ENCODE measurements around the gene USP20. TPM values are rescaled to one million over a fixed set of nuclear protein-coding genes. Genes with fewer than 3 reads are reported as not detected.

Gene USP20
- total and polyA plus RNA-seq, 2 donors (not counting 3 experiments of a cell fraction or from before 2014, with no cell fraction given) = 13.4 to 25.9 TPM

DNA sequence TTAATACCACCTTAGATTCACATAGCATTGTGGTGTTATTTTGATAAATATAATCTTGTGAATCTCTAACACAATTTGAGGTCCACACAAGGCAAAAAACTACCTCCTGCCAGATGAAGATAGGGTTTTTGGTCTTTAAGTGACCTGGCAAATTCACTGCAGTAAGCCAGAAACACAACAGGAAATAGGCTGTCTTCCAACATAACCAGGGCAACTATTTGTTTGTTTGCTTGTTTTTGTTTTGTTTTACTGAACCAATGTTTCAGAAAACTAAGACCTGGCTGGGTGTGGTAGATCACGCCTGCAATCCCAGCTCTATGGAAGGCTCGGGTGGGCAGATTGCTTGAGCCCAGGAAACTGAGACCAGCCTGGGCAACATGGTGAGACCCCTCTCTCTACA is 95.5 kb downstream of the USP20 start:
- Histone ChIP-seq H3K9me3 (replicated peaks; ENCODE audit: control insufficient read depth, insufficient read depth, low read length) (no peaks in the 10 kb centered on the region), H3K27me3 (ENCODE audit: control insufficient read depth in 2 of 2, insufficient read depth in 2 of 2, low read length in 2 of 2) (no peaks in the 10 kb centered on the region), H3K4me2 (ENCODE audit: insufficient read depth, low read length) (no peak overlapping the region), H3K4me3 (replicated peaks in 1 of 3; ENCODE audit: insufficient read depth in 1 of 3, low read depth in 1 of 3, low read length in 3 of 3) (no peak overlapping the region), H3K9me1 (replicated peaks; ENCODE audit: control insufficient read depth, extremely low read depth, insufficient read depth, low read length) (no peaks in the 10 kb centered on the region), H3K27ac (ENCODE audit: insufficient read depth, low read depth, low read length) (no peak overlapping the region), H3K36me3 (ENCODE audit: control insufficient read depth in 2 of 2, extremely low read depth in 1 of 2, insufficient read depth in 2 of 2, low read length in 2 of 2) (peaks cover 2 to 9% of the 10 kb centered on the region in 2 experiments), H4K20me1 (replicated peaks; ENCODE audit: control insufficient read depth, extremely low read depth, insufficient read depth, low read length) (no peaks in the 10 kb centered on the region), H3K79me2 (ENCODE audit: control insufficient read depth, insufficient read depth, low read length) (no peaks in the 10 kb centered on the region), H3K9ac (replicated peaks; ENCODE audit: extremely low read depth, insufficient read depth, low read length) (no peak overlapping the region), H2AFZ (ENCODE audit: low read depth, low read length) (no peak overlapping the region), H3K4me1 (ENCODE audit: control insufficient read depth, extremely low read depth, insufficient read depth, low read length) (peaks cover 7% of the 10 kb centered on the region)
- FAIRE-seq (no peak), DNase-seq (ENCODE audit: low read depth, low spot score) (no peak)
- CTCF ChIA-PET = no interaction called here
- intact Hi-C loops (cut with micrococcal nuclease) (no loop called here), dilution Hi-C loops (cut with MboI; ENCODE audit: extremely low pct_ligation_motif_present, low sequenced_read_pairs) (no loop called here)
- POLR2A ChIA-PET = no interaction called here
- no peak for TF ChIP-seq POLR2A (IDR thresholded peaks at IDR 0.05; ENCODE audit: low read depth, low read length)
- TF ChIP-seq FOS (IDR thresholded peaks at IDR 0.05; ENCODE audit: borderline replicate concordance, insufficient read depth, low read length) = no peak
- TF ChIP-seq, protein P1, sequence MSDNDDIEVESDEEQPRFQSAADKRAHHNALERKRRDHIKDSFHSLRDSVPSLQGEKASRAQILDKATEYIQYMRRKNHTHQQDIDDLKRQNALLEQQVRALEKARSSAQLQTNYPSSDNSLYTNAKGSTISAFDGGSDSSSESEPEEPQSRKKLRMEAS (IDR thresholded peaks at IDR 0.05; ENCODE audit: insufficient read depth, insufficient read length) = no peak
- no peak for TF ChIP-seq MYC (IDR thresholded peaks at IDR 0.05; ENCODE audit: low read depth, low read length)
- TF ChIP-seq EZH2 (IDR thresholded peaks at IDR 0.05; ENCODE audit: borderline replicate concordance, low read depth, low read length, severe bottlenecking) = no peak
- no peak for TF ChIP-seq POLR2AphosphoS5 (IDR thresholded peaks at IDR 0.05; ENCODE audit: insufficient read depth, low read depth, low read length)
- TF ChIP-seq, protein P2, sequence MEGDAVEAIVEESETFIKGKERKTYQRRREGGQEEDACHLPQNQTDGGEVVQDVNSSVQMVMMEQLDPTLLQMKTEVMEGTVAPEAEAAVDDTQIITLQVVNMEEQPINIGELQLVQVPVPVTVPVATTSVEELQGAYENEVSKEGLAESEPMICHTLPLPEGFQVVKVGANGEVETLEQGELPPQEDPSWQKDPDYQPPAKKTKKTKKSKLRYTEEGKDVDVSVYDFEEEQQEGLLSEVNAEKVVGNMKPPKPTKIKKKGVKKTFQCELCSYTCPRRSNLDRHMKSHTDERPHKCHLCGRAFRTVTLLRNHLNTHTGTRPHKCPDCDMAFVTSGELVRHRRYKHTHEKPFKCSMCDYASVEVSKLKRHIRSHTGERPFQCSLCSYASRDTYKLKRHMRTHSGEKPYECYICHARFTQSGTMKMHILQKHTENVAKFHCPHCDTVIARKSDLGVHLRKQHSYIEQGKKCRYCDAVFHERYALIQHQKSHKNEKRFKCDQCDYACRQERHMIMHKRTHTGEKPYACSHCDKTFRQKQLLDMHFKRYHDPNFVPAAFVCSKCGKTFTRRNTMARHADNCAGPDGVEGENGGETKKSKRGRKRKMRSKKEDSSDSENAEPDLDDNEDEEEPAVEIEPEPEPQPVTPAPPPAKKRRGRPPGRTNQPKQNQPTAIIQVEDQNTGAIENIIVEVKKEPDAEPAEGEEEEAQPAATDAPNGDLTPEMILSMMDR (IDR thresholded peaks at IDR 0.05; ENCODE audit: extremely low read depth in 1 of 2, insufficient read depth in 1 of 2, low read depth in 1 of 2, low read length in 2 of 2) = no peak
- no peak for TF ChIP-seq GATA2 (IDR thresholded peaks at IDR 0.05; ENCODE audit: insufficient read depth, insufficient read length, low read depth, low read length)
- TF ChIP-seq JUN (IDR thresholded peaks at IDR 0.05; ENCODE audit: borderline replicate concordance, insufficient read depth, insufficient read length, low read depth) = no peak
- BruUV-seq (replicated peaks) = no TSS peak

Small RNA genes within 50 kb of the gene (microRNA-seq; reads per million reads assigned to microRNA genes)
- not detected for gene MIR6855 (ENCODE audit: borderline number of aligned reads, borderline replicate concordance)

Small RNA genes within 50 kb of the gene (small RNA-seq; reads per million reads assigned to genes)
- not detected for gene MIR6855 (ENCODE audit: insufficient read depth, insufficient read length, low read depth, low replicate concordance)

Other genes with a start within 250 kb of the USP20 start
- not detected in 2 replicates for gene C9orf50, start 214.4 kb upstream of the USP20 start, total RNA-seq
- 0.05 TPM in 1 of 2 replicates, not detected in the other for gene C9orf50, start 214.4 kb upstream of the USP20 start, polyA plus RNA-seq
- 47.6 and 53.2 TPM in 2 replicates for gene NTMT1, start 209.3 kb upstream of the USP20 start, total RNA-seq
- 51.1 and 58.3 TPM in 2 replicates for gene NTMT1, start 209.3 kb upstream of the USP20 start, polyA plus RNA-seq
- 22.9 and 23.8 TPM in 2 replicates for gene ASB6, start 193.3 kb upstream of the USP20 start, total RNA-seq
- 20.3 and 21.3 TPM in 2 replicates for gene ASB6, start 193.3 kb upstream of the USP20 start, polyA plus RNA-seq
- 0.32 and 0.77 TPM in 2 replicates for gene PRRX2, start 169.8 kb upstream of the USP20 start, total RNA-seq
- 0.19 and 0.30 TPM in 2 replicates for gene PRRX2, start 169.8 kb upstream of the USP20 start, polyA plus RNA-seq
- gene PTGES, start 82.4 kb upstream of the USP20 start, total RNA-seq = not detected in 2 replicates
- gene PTGES, start 82.4 kb upstream of the USP20 start, polyA plus RNA-seq = not detected in 2 replicates
- gene TOR1B, start 32.3 kb upstream of the USP20 start, total RNA-seq = 23.1 and 29.5 TPM in 2 replicates
- gene TOR1B, start 32.3 kb upstream of the USP20 start, polyA plus RNA-seq = 25.2 and 27.0 TPM in 2 replicates
- 56.6 and 57.8 TPM in 2 replicates for gene TOR1A, start 11.3 kb upstream of the USP20 start, total RNA-seq
- gene TOR1A, start 11.3 kb upstream of the USP20 start, polyA plus RNA-seq = 89.8 and 93.5 TPM in 2 replicates
- 34.6 and 34.7 TPM in 2 replicates for gene C9orf78, start 183 bp upstream of the USP20 start, total RNA-seq
- 11.4 and 17.9 TPM in 2 replicates for gene C9orf78, start 183 bp upstream of the USP20 start, polyA plus RNA-seq
- gene FNBP1, start 207.7 kb downstream of the USP20 start, total RNA-seq = 36.2 and 43.9 TPM in 2 replicates
- 7.7 and 10.9 TPM in 2 replicates for gene FNBP1, start 207.7 kb downstream of the USP20 start, polyA plus RNA-seq
- 38.9 and 41.5 TPM in 2 replicates for gene GPR107, start 218.4 kb downstream of the USP20 start, total RNA-seq
- gene GPR107, start 218.4 kb downstream of the USP20 start, polyA plus RNA-seq = 25.9 and 27.2 TPM in 2 replicates